ENCODE results near the gene PHTF1. TPM values are rescaled to one million over a fixed set of nuclear protein-coding genes. Genes with fewer than 3 reads are reported as not detected.

The PHTF1 gene
- total and polyA plus RNA-seq, 10 of the 15 experiments (the other 5 are each of a cell fraction or from before 2014, with no cell fraction given), result 7.8 to 37.6 (median 24.1) TPM

- FAIRE-seq (no peak), DNase-seq (ENCODE audit: low read depth, low spot score) (no peak), ATAC-seq (peak; percentile 27; the same call in 1 of the 3 replicates)
- Histone ChIP-seq H3K9ac (ENCODE audit: control insufficient read depth, insufficient read depth, low read length) (no peak overlapping the region), H3K27ac (ENCODE audit: control insufficient read depth, insufficient read depth) (no peak overlapping the region), H3K36me3 (ENCODE audit: control insufficient read depth in 2 of 2, insufficient read depth in 2 of 2, low read length in 1 of 2) (peaks cover 4 to 10% of the 10 kb centered on the region in 2 experiments), H3K79me2 (ENCODE audit: control insufficient read depth, insufficient read depth, low read length) (no peaks in the 10 kb centered on the region; the same call in 1 of the 2 replicates), H3K4me3 (no peak overlapping the region), H2AFZ (ENCODE audit: control insufficient read depth, low read depth, low read length) (no peak overlapping the region), H4K20me1 (ENCODE audit: control insufficient read depth, insufficient read depth) (no peaks in the 10 kb centered on the region), H3K4me2 (ENCODE audit: control insufficient read depth, insufficient read depth) (no peak overlapping the region), H3K9me3 (replicated peaks; ENCODE audit: control insufficient read depth, insufficient read depth, low read length) (no peaks in the 10 kb centered on the region), H3K27me3 (replicated peaks in 1 of 2; ENCODE audit: control insufficient read depth in 2 of 2, insufficient read depth in 2 of 2, low read length in 1 of 2) (no peaks in the 10 kb centered on the region), H3K4me1 (ENCODE audit: control insufficient read depth, insufficient read depth, low read length) (no peaks in the 10 kb centered on the region)
- intact Hi-C loops (cut with micrococcal nuclease; ENCODE audit: unreplicated experiment), result no loop called here
- RAD21 ChIA-PET (ENCODE audit: unreplicated experiment), result interaction anchor here (1.2 to 1.8 kb wide), 4 partner anchors 9 to 35 kb away, joined by 3 to 6 read pairs (median 5); partner anchors contain the start of gene PHTF1
- TF ChIP-seq SPI1 (IDR thresholded peaks at IDR 0.05; ENCODE audit: borderline replicate concordance, insufficient read depth, low read depth, low read length) (peak; percentile 42; the same call in 1 of the 2 replicates), USF2 (IDR thresholded peaks at IDR 0.05; ENCODE audit: borderline replicate concordance, low read depth, low read length) (no peak), IRF3 (IDR thresholded peaks at IDR 0.05) (no peak)
- POLR2A ChIA-PET, result interaction anchor here (1.2 to 1.4 kb wide), 2 partner anchors 8 to 10 kb away, joined by 3 to 4 read pairs; partner anchors contain the start of gene PHTF1
- SMC1A ChIA-PET (ENCODE audit: uncharacterized antibody, unreplicated experiment), result interaction anchor here (1.0 to 3.5 kb wide), 3 partner anchors 9 to 17 kb away, joined by 4 to 16 read pairs (median 13); partner anchors contain the start of gene PHTF1
- WGBS (ENCODE audit: insufficient coverage, insufficient replicate concordance, low lambda C conversion rate, missing lambda C conversion rate), result 41% methylated on average over 1 of the region's 1 CpG
- CTCF ChIA-PET, result interaction anchor here (0.8 to 2.2 kb wide), 4 partner anchors 9 to 43 kb away, joined by 3 to 8 read pairs (median 5); partner anchors contain the start of gene RSBN1
- BruUV-seq (replicated peaks), result no TSS peak
- in situ Hi-C loops (cut with MboI), result no loop called here
Measured at GRCh38 chr1:113768916-113769600, 9.8 kb upstream of the PHTF1 start.
